DOHH2 (cell line): ENCODE measurements around the gene AR.

Source experiments
- EZH2phosphoT487 ChIP-seq: fragments of 200-600 bp; sonication (generic); IDR thresholded peaks from 2 replicates; pipeline ENCODE4 v1.6.1; 2017; ENCODE audit warnings: borderline replicate concordance, mild to moderate bottlenecking, antibody characterized with exemption, low read length, moderate library complexity, mixed read lengths
- TF ChIP-seq, protein P1 (sequence below): fragments of 200-600 bp; sonication (generic); IDR thresholded peaks from one replicate; pipeline ENCODE4 v1.5.1; 2014; ENCODE audit warnings: antibody characterized with exemption, mild to moderate bottlenecking, low read depth, low read length; ENCODE audit not compliant: poor library complexity, severe bottlenecking

DNA sequence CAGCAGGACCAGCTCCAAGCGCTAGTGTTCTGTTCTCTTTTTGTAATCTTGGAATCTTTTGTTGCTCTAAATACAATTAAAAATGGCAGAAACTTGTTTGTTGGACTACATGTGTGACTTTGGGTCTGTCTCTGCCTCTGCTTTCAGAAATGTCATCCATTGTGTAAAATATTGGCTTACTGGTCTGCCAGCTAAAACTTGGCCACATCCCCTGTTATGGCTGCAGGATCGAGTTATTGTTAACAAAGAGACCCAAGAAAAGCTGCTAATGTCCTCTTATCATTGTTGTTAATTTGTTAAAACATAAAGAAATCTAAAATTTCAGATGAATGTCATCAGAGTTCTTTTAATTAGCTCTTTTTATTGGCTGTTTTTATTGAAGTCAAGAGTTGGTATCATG lies 186.5 kb downstream of the AR start:
- TF ChIP-seq, protein P1, sequence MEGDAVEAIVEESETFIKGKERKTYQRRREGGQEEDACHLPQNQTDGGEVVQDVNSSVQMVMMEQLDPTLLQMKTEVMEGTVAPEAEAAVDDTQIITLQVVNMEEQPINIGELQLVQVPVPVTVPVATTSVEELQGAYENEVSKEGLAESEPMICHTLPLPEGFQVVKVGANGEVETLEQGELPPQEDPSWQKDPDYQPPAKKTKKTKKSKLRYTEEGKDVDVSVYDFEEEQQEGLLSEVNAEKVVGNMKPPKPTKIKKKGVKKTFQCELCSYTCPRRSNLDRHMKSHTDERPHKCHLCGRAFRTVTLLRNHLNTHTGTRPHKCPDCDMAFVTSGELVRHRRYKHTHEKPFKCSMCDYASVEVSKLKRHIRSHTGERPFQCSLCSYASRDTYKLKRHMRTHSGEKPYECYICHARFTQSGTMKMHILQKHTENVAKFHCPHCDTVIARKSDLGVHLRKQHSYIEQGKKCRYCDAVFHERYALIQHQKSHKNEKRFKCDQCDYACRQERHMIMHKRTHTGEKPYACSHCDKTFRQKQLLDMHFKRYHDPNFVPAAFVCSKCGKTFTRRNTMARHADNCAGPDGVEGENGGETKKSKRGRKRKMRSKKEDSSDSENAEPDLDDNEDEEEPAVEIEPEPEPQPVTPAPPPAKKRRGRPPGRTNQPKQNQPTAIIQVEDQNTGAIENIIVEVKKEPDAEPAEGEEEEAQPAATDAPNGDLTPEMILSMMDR, result no peak
- no peak for TF ChIP-seq EZH2phosphoT487
